K562 (cell line): Measurements from ENCODE around the gene CERS2. TPM values are rescaled to one million over a fixed set of nuclear protein-coding genes. Genes with fewer than 3 reads are reported as not detected.

ENCODE experiments used
- MNT ChIP-seq, 2 experiments: fragments of 450-650 bp; conservative IDR thresholded peaks; 2 replicates each; pipeline ENCODE4 v1.6.1; 2017; ENCODE audit warnings: mild to moderate bottlenecking in 2 of 2, moderate library complexity in 2 of 2
- NFXL1 ChIP-seq: fragments of 450-650 bp; formaldehyde crosslinking; IDR thresholded peaks from 2 replicates; pipeline ENCODE4 v1.4.0; 2021; ENCODE audit warnings: mild to moderate bottlenecking
- SMARCE1 ChIP-seq: fragments of 450-650 bp; IDR thresholded peaks from 2 replicates; pipeline ENCODE4 v1.7.1; 2016; ENCODE audit warnings: mild to moderate bottlenecking
- ZNF239 ChIP-seq: fragments of 250-450 bp; sonication (Bioruptor Pico); IDR thresholded peaks from 2 replicates; pipeline ENCODE4 v1.4.0; 2020; ENCODE audit warnings: mild to moderate bottlenecking
- ZNF318 ChIP-seq, 2 experiments: fragments of 450-650 bp; IDR thresholded peaks; 2 replicates each; pipeline ENCODE4 v1.6.1; 2016; ENCODE audit warnings: mild to moderate bottlenecking in 2 of 2, borderline replicate concordance in 1 of 2, low read depth in 1 of 2, moderate library complexity in 1 of 2
- ZNF592 ChIP-seq: fragments of 450-650 bp; IDR thresholded peaks from 2 replicates; pipeline ENCODE4 v1.6.1; 2017; ENCODE audit warnings: antibody characterized with exemption, mild to moderate bottlenecking
- ZNF609 ChIP-seq: sonication (generic); formaldehyde crosslinking; IDR thresholded peaks from 2 replicates; pipeline ENCODE4 v1.8.1; 2023; ENCODE audit warnings: missing genetic modification reagents, mild to moderate bottlenecking, borderline replicate concordance
- polyA plus RNA-seq, 8 experiments: library from polyadenylated mRNA; depleted of rRNA in 4 of 8; stranded (reverse) in 5 of 8; unstranded in 3 of 8; fragments of >200 nt; fragmentation: Nextera tagmentation in 2 of 8; fragmentation: Illumina TruSeq in 1 of 8; extraction: Ambion mirVana in 2 of 8; extraction: Trizol in 1 of 8; gene quantifications; 2 replicates each; pipeline versions ENCODE4 v1.2.1 to v1.2.3, GENCODE V29; 2011 to 2014; ENCODE audit warnings: inconsistent platforms in 1 of 8, missing spikeins in 1 of 8
- total RNA-seq, 7 experiments: library from RNA; depleted of rRNA in 6 of 7; stranded (reverse); fragments of >200 nt in 6 of 7; fragmentation: Illumina TruSeq in 2 of 7; extraction: Trizol in 2 of 7; gene quantifications; 2 replicates each; pipeline versions ENCODE4 v1.2.1 to v1.2.3, GENCODE V29; 2011 to 2021; ENCODE audit warnings: low replicate concordance in 1 of 7

Gene CERS2
- total and polyA plus RNA-seq, 9 of the 15 experiments (the other 6 are each of a cell fraction or from before 2014, with no cell fraction given): 23.4 to 295 (median 132) TPM

GRCh38 chr1:150999051-150999674 is 24.5 kb upstream of the CERS2 start (continued):
- TF ChIP-seq ZNF592 (peak; percentile 98), NFXL1 (CRISPR knock-in tag) (no peak), ZNF609 (CRISPR knock-in tag) (no peak), ZNF318 (IDR thresholded peaks at IDR 0.05; ENCODE audit: borderline replicate concordance in 1 of 2, low read depth in 1 of 2) (peak in 1 of 2 experiments; percentile 81; a peak in 2 of 4 replicates), ZNF239 (CRISPR knock-in tag) (no peak; the same call in 1 of the 2 replicates), MNT (conservative IDR thresholded peaks at IDR 0.05) (peak; percentile 60 to 78; a peak in 3 of 4 replicates), SMARCE1 (peak; percentile 83)
